ENCODE results near the gene TGFBRAP1.

Gene TGFBRAP1

GRCh38 chr2:105329561-105330495 is at the start of gene TGFBRAP1:
Gene TGFBRAP1 (minus strand): TSS chr2:105329735. CDS start chr2:105308301, 21,434 bp downstream.
- DNase-seq, result peak; percentile 69

DNA sequence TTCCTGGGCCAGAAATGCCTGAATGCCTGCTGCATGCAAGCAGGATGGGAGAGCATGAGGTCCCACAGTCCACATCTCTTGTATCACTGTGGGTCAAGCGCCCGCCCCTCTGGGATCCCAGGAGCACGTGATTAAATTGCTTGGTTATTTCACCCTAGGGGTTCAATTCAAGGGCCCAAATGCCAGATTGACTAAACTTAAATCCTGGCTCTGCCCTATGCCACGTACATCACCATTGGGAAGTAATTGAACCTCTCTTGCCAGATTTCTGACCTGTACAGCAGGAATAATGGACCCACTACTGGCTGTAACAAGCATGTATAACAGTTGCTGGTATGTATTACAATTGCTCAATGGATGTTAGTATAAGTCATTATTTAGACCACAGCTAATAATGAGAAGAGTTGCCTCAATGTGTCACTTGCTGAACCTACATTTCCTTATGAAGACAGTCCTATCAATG is 49.4 kb upstream of the TGFBRAP1 start:
- DNase-seq, result no peak

DNA sequence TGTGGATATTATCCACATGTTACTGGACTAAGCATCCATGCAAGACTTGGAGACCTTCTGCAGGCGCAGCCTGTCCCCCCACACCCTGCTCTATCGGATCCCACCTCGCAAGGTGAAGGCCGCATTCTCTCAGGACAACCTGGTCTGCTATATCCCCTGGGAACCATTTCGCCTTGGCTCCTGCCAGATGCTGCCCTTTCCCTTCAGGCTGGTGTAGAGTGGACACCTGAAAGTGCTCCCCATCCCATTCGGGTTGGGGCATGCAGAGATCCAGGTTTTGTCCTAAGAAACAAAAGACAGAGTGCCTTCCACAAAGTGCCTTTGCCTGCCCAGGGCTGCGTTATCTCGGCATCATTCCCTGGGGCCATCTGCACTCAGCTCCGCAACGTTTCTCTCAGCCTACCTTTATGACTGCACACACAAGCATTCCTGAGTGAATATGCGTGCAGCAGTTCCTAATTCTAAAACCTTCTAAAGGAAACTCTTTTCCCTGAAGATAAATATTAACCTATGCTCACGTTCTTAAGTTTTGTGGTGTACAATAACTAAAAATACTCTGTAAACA is 48.8 kb upstream of the TGFBRAP1 start:
- DNase-seq, result no peak

- no peak for DNase-seq
Measured at GRCh38 chr2:105377871-105378270, 48.3 kb upstream of the TGFBRAP1 start.

DNA sequence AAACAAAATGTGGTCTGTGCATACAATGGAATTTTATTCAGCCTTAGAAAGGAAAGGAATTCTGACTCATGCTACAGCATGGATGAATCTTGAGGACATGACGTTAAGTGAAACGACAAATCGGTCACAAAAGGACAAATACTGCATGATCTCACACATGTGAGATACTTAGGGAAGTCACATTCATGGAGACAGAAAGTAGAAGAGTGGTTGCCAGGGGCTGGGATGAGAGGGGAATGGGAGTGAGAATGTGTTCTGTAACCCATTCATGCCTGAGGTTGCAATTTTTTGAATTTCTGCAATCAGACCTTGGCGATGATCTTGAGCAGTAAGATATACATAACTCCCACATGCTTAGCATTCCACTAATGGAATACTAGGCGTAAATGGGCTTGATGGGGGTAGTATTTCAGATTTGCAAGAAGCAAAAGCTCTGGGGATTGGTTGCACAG is 47.3 kb upstream of the TGFBRAP1 start:
- no peak for DNase-seq

DNA sequence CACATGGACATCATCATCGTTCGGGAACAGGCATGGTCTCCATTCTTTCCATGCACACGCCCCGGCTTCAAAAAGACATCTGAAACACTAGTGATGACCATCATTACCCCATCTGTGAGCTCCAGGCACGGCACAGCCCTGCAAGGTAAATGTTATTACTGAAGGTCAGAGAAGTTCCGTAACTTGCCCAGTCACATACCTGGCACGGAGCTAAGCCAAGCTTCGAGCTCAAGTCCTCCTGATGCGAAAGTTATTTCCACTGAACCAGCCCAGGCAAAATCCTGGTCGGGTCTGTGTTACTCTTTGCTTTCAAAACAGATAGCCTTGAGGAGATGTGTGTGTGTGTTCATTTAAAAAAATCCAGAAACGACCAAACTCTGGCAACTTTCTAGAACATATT is 46.5 kb upstream of the TGFBRAP1 start:
- no peak for DNase-seq

GRCh38 chr2:105375001-105375561 is 45.5 kb upstream of the TGFBRAP1 start:
- DNase-seq, result no peak

DNA sequence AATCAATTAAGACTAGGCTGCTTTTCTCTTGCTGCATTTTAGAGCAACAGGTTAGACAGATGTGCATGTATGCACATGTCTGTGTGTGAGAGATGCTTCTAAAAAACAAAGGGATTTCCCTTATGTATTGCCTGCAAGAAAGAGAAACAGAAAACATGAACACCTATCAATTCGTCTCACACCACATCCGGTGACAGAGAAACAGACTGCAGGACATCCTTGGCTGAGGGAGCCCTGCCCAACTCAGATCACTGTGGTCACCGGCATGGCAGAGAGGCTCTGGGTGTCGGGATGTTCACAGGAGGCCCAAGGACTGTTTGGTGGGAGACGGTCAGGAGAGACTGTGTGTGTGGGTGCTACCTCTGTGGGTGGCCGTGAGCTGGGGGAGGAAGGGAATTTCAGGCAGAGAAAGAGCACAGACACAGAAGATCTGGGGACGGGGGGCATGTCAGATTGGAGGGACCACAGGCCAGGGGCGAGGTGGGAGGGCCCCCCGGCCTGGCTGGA is 44.4 kb upstream of the TGFBRAP1 start:
- no peak for DNase-seq

GRCh38 chr2:105373344-105373781 is 43.8 kb upstream of the TGFBRAP1 start:
- no peak for DNase-seq

DNA sequence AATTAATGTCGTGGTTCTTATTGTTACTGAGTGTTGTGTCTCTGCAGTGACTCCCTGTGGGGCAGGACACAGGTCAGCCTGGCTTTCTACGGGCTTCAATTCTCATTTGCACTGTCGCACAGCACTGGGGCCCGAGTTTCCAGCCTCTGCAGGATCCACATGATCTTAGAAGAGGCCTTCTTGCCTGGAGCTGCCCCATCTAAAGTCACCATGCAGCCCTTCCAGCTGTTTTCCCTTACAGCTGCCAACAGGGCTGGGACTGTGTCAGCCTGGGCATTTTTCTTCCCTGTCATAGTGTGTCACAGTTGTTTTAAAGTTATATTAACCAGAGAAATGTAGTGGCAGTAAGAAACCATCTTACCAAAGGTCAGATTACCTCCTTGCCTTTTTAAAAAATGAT is 42.3 kb upstream of the TGFBRAP1 start:
- no peak for DNase-seq

DNA sequence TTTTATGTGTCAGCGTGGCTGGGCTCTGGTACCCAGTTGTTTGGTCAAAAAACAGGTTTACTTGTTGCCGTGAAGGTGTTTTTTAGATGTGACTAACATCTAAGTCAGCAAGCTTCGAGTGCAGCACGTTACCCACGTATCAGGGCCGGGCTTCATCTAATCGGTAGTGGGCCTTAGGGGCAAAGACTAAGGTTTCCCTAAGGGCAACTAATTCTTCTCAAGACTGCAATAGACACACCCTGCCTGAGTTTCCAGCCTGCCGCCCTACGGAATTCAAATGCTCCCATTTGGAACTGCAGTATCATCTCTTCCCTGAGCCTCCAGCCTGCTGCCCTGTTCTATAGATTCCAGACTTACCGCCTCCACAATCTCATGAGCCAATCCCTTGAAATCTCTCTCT is 41.6 kb upstream of the TGFBRAP1 start:
- DNase-seq, result no peak

GRCh38 chr2:105369777-105370690 is 40.5 kb upstream of the TGFBRAP1 start:
- DNase-seq, result peak; percentile 96

GRCh38 chr2:105368759-105369408 is 39.3 kb upstream of the TGFBRAP1 start:
- DNase-seq, result no peak

GRCh38 chr2:105365206-105365605 is 35.7 kb upstream of the TGFBRAP1 start:
- DNase-seq, result no peak

DNA sequence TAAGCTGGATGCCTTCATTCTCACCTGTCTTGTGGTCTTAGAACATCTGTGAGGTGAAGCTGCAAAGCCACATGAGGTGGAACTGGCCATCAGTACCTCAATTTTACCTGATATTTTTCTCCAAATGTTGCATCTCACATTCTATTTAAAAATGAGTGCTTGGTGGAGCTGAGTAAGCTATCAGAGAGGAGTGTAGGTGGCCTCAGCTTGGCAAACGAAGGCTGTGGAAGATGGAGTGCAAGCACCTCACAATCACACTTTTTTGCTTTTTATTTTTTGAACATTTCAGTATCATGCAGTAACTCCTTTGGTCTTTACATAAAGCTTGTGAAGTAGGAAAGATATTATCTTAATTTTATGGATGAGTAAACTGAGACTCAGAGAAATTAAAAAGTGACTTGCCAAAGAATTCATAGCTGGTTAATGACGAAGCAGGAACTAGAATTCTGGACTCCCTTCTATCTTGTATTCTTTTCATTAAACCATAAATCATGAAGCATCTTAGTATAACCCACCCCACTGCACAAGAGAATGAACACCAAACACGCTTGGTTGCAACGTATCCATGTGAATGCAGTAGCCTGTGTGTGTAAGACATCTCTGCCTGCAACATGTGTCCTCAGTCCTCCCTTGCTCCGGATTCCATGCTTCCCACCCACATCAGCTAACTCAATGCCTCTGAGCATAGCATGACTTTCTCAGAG is 35.1 kb upstream of the TGFBRAP1 start:
- no peak for DNase-seq

GRCh38 chr2:105362862-105363591 is 33.5 kb upstream of the TGFBRAP1 start:
- no peak for DNase-seq

DNA sequence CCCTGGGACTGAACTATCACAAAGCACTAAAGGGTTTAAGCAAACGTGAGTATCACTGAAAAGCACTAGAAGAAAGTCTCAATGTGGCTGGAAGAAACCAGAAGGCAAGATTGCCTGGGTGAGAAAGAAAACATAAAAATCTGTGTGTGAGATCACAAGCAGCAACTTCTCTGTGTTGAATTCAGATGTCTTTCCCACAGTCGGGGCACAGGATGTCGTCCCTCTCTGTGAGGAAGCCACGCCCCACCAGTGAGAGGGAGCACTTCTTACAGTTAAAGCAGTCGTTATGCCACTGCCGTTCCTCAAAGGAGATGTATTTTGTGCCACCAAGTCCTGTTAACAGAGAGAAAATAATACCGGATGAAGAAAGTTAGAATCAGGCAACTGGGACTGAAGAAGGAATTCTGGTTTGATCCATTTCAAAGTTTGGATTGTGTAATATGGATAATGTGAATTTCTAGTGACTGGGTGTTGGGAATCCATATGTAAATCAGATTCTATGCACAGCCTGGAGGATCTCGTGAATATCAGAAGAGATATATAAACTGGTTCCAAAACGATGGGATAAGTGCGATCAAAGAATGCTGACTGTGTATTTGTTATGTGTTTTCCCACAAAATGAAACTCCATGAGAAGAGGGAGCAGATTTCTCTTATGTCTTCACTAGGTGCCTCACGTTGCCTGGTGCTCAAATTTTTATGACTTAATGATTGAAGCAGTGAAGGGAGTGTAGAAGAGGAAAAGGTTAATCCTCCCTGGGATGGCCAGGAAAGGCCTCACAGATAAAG is 31.8 kb upstream of the TGFBRAP1 start:
- peak; percentile 55 for DNase-seq

GRCh38 chr2:105358593-105358992 is 29.1 kb upstream of the TGFBRAP1 start:
- no peak for DNase-seq

- DNase-seq, result no peak
Measured at GRCh38 chr2:105357122-105357521, 27.6 kb upstream of the TGFBRAP1 start.
